Stimulated activated CD4-positive, alpha-beta T cell treated with anti-CD3 and anti-CD28 coated beads, Interleukin-2, amount 100 ng/mL, for 4 hours (primary cell): ENCODE results near the gene C11orf91.
"Not testable (repeated sequence)": the region's sequence is repeated elsewhere in the genome, so short reads cannot be mapped to it uniquely, and the experiment has no call there.

ENCODE experiments used
- DNase-seq: peaks from one replicate; pipeline ENCODE4 v3.0.0-alpha.2; 2020; ENCODE audit warnings: low read depth

C11orf91 gene

GRCh38 chr11:33695051-33695566, 5.5 kb downstream of the C11orf91 start:
- no peak for DNase-seq

GRCh38 chr11:33694346-33695050, 6.1 kb downstream of the C11orf91 start:
- no peak for DNase-seq

- DNase-seq = no peak
These were observed 8.1 kb downstream of the C11orf91 start for GRCh38 chr11:33692541-33692940.

GRCh38 chr11:33692013-33692504, 8.6 kb downstream of the C11orf91 start:
- no peak for DNase-seq

GRCh38 chr11:33691066-33691864, 9.4 kb downstream of the C11orf91 start:
- DNase-seq = no peak

GRCh38 chr11:33690290-33691065, 10.1 kb downstream of the C11orf91 start:
- DNase-seq = no peak

- DNase-seq = no peak
These were observed 11.1 kb downstream of the C11orf91 start for GRCh38 chr11:33689501-33689900.

GRCh38 chr11:33689085-33689484, 11.5 kb downstream of the C11orf91 start:
- DNase-seq = no peak

- no peak for DNase-seq
These were observed 12.7 kb downstream of the C11orf91 start for GRCh38 chr11:33687733-33688479.

- DNase-seq = no peak
These were observed 15.5 kb downstream of the C11orf91 start for GRCh38 chr11:33685082-33685481.

- DNase-seq = no peak
These were observed 16.5 kb downstream of the C11orf91 start for GRCh38 chr11:33684003-33684706.

- DNase-seq = no peak
These were observed 18.2 kb downstream of the C11orf91 start for GRCh38 chr11:33682446-33682845.

- DNase-seq = no peak
These were observed 18.6 kb downstream of the C11orf91 start for GRCh38 chr11:33682019-33682418.

GRCh38 chr11:33678616-33679015, 22.0 kb downstream of the C11orf91 start:
- DNase-seq = not testable (repeated sequence)

- DNase-seq = no peak
These were observed 26.4 kb downstream of the C11orf91 start for GRCh38 chr11:33674035-33674814.

- DNase-seq = no peak
These were observed 28.4 kb downstream of the C11orf91 start for GRCh38 chr11:33672273-33672672.

GRCh38 chr11:33670250-33671011, 30.2 kb downstream of the C11orf91 start:
- DNase-seq = no peak

GRCh38 chr11:33669598-33670249, 30.9 kb downstream of the C11orf91 start:
- DNase-seq = no peak
